Smooth muscle cell of the brain vasculature (primary cell): ENCODE measurements around the gene FAM177A1.
A peak's percentile ranks its signal among the peaks of the same experiment; 100 is the strongest.
"Not testable (repeated sequence)": the region's sequence is repeated elsewhere in the genome, so short reads cannot be mapped to it uniquely, and the experiment has no call there.

Source experiments
- DNase-seq: peaks from one replicate; pipeline ENCODE4 v3.0.0-alpha.2; 2012; ENCODE audit warnings: low read depth, low spot score

The FAM177A1 gene

GRCh38 chr14:35061113-35061791 lies 15.2 kb downstream of the FAM177A1 start:
- not testable (repeated sequence) for DNase-seq

- DNase-seq: not testable (repeated sequence)
Measured at GRCh38 chr14:35065731-35066130, 19.7 kb downstream of the FAM177A1 start.

GRCh38 chr14:35068238-35069012 lies 22.4 kb downstream of the FAM177A1 start:
- DNase-seq: no peak

GRCh38 chr14:35072226-35072625 lies 26.2 kb downstream of the FAM177A1 start:
- DNase-seq: no peak

- DNase-seq: no peak
Measured at GRCh38 chr14:35073486-35073885, 27.4 kb downstream of the FAM177A1 start.

GRCh38 chr14:35078082-35078481 lies 32.0 kb downstream of the FAM177A1 start:
- DNase-seq: no peak

- DNase-seq: no peak
Measured at GRCh38 chr14:35079742-35080141, 33.7 kb downstream of the FAM177A1 start.

- no peak for DNase-seq
Measured at GRCh38 chr14:35083530-35084150, 37.6 kb downstream of the FAM177A1 start.

GRCh38 chr14:35085441-35085840 lies 39.4 kb downstream of the FAM177A1 start:
- DNase-seq: no peak

GRCh38 chr14:35088514-35088913 lies 42.4 kb downstream of the FAM177A1 start:
- no peak for DNase-seq

- DNase-seq: not testable (repeated sequence)
Measured at GRCh38 chr14:35094645-35095044, 48.6 kb downstream of the FAM177A1 start.

- DNase-seq: no peak
Measured at GRCh38 chr14:35107866-35108265, 61.8 kb downstream of the FAM177A1 start.

GRCh38 chr14:35112641-35113040 lies 66.6 kb downstream of the FAM177A1 start:
- no peak for DNase-seq

- DNase-seq: no peak
Measured at GRCh38 chr14:35113308-35113950, 67.4 kb downstream of the FAM177A1 start.

- no peak for DNase-seq
Measured at GRCh38 chr14:35114036-35114435, 68.0 kb downstream of the FAM177A1 start.

- no peak for DNase-seq
Measured at GRCh38 chr14:35116242-35116641, 70.2 kb downstream of the FAM177A1 start.

- no peak for DNase-seq
Measured at GRCh38 chr14:35117112-35117511, 71.0 kb downstream of the FAM177A1 start.

- DNase-seq: no peak
Measured at GRCh38 chr14:35121026-35121886, 75.2 kb downstream of the FAM177A1 start.

GRCh38 chr14:35121887-35122695 lies 76.0 kb downstream of the FAM177A1 start, which contains the start of the genes PPP2R3C and PRORP:
Gene PPP2R3C, minus strand, starts transcription at chr14:35121990. Its CDS starts 31 bp downstream, at chr14:35121959.
Gene PRORP, plus strand, starts transcription at chr14:35122552. Its CDS starts 694 bp downstream, at chr14:35123246.
- DNase-seq: peak; percentile 87
